HL-60 (cell line): ENCODE data around the gene EFNA5.

Experiments
- CTCF ChIP-seq: IDR thresholded peaks from one replicate; pipeline ENCODE4 v1.5.1; 2011; ENCODE audit warnings: low read length, control low read depth, inconsistent platforms; ENCODE audit not compliant: insufficient read depth
- REST ChIP-seq: IDR thresholded peaks from 2 replicates; pipeline ENCODE4 v1.6.1; 2012; ENCODE audit warnings: low read depth; ENCODE audit not compliant: insufficient replicate concordance

GRCh38 chr5:107500840-107501239 is 169.9 kb downstream of the EFNA5 start:
- no peak for TF ChIP-seq CTCF
- TF ChIP-seq REST, result no peak
